HL-60 (cell line): ENCODE data around the gene MMP24.

Experiments used
- GABPA ChIP-seq: IDR thresholded peaks from 2 replicates; pipeline ENCODE4 v1.6.1; 2012; ENCODE audit warnings: low read depth
- TF ChIP-seq, protein P1 (sequence below): IDR thresholded peaks from one replicate; pipeline ENCODE4 v1.5.1; 2011; ENCODE audit warnings: low read length, control low read depth, inconsistent platforms; ENCODE audit not compliant: insufficient read depth
- TF ChIP-seq, protein P2 (sequence below): IDR thresholded peaks from 2 replicates; pipeline ENCODE4 v1.6.1; 2012; ENCODE audit warnings: low read depth; ENCODE audit not compliant: insufficient replicate concordance

DNA sequence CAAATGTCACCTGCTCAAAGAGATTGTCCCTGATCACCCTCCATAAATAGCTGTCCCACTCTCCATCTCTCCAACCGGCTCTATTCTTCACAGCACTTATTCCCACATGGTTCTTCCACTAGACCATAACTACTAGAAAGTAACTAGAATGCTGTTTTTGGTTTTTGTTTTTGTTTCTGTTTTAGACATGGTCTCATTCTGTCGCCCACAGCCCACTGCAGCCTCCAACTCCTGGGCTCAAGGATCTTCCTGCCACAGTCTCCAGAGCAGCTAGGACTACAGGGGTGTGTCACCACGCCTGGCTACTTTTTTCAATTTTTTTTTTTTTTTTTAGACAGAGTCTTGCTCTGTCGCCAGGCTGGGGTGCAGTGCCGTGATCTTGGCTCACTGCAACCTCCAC lies 12.2 kb downstream of the MMP24 start:
- TF ChIP-seq, protein P1, sequence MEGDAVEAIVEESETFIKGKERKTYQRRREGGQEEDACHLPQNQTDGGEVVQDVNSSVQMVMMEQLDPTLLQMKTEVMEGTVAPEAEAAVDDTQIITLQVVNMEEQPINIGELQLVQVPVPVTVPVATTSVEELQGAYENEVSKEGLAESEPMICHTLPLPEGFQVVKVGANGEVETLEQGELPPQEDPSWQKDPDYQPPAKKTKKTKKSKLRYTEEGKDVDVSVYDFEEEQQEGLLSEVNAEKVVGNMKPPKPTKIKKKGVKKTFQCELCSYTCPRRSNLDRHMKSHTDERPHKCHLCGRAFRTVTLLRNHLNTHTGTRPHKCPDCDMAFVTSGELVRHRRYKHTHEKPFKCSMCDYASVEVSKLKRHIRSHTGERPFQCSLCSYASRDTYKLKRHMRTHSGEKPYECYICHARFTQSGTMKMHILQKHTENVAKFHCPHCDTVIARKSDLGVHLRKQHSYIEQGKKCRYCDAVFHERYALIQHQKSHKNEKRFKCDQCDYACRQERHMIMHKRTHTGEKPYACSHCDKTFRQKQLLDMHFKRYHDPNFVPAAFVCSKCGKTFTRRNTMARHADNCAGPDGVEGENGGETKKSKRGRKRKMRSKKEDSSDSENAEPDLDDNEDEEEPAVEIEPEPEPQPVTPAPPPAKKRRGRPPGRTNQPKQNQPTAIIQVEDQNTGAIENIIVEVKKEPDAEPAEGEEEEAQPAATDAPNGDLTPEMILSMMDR, result no peak
- TF ChIP-seq, protein P2, sequence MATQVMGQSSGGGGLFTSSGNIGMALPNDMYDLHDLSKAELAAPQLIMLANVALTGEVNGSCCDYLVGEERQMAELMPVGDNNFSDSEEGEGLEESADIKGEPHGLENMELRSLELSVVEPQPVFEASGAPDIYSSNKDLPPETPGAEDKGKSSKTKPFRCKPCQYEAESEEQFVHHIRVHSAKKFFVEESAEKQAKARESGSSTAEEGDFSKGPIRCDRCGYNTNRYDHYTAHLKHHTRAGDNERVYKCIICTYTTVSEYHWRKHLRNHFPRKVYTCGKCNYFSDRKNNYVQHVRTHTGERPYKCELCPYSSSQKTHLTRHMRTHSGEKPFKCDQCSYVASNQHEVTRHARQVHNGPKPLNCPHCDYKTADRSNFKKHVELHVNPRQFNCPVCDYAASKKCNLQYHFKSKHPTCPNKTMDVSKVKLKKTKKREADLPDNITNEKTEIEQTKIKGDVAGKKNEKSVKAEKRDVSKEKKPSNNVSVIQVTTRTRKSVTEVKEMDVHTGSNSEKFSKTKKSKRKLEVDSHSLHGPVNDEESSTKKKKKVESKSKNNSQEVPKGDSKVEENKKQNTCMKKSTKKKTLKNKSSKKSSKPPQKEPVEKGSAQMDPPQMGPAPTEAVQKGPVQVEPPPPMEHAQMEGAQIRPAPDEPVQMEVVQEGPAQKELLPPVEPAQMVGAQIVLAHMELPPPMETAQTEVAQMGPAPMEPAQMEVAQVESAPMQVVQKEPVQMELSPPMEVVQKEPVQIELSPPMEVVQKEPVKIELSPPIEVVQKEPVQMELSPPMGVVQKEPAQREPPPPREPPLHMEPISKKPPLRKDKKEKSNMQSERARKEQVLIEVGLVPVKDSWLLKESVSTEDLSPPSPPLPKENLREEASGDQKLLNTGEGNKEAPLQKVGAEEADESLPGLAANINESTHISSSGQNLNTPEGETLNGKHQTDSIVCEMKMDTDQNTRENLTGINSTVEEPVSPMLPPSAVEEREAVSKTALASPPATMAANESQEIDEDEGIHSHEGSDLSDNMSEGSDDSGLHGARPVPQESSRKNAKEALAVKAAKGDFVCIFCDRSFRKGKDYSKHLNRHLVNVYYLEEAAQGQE, result no peak
- no peak for TF ChIP-seq GABPA
